Activated CD8-positive, alpha-beta T cell treated with anti-CD3 and anti-CD28 coated beads, Interleukin-2, amount 10 ng/mL, durations not matched to agents 7 days and 5 days (primary cell): ENCODE data around the gene LMAN1. TPM values are rescaled to one million over a fixed set of nuclear protein-coding genes. Genes with fewer than 3 reads are reported as not detected.

Experiments used
- ATAC-seq: fragments of 150-1000 bp; cut with Tn5 transposase; one replicate; pipeline ENCODE4 v1.10.0; 2021; ENCODE audit warnings: moderate library complexity
- CTCF ChIA-PET: fragments of 350-600 bp; sonication (Branson Sonifier 250); formaldehyde crosslinking; loops from one replicate; lab custom pipeline; 2021; ENCODE audit warnings: antibody characterized with exemption; lab: Charles Lee
- POLR2A ChIA-PET: fragments of 350-600 bp; sonication (Branson Sonifier 250); formaldehyde crosslinking; loops from one replicate; lab custom pipeline; 2021; ENCODE audit warnings: antibody characterized with exemption; lab: Charles Lee
- DNase-seq: peaks from one replicate; pipeline ENCODE4 v3.0.0-alpha.2; 2020
- H3K27ac Mint-ChIP-seq: one replicate; pipeline ENCODE4 v1.8.0; 2021; ENCODE audit warnings: mild to moderate bottlenecking, mixed read lengths
- H3K27me3 Mint-ChIP-seq: one replicate; pipeline ENCODE4 v1.8.0; 2021; ENCODE audit warnings: low read depth, mixed read lengths
- H3K36me3 Mint-ChIP-seq: one replicate; pipeline ENCODE4 v1.8.0; 2021; ENCODE audit warnings: low read depth, mixed read lengths
- H3K4me1 Mint-ChIP-seq: one replicate; pipeline ENCODE4 v1.8.0; 2021; ENCODE audit warnings: low read depth, mixed read lengths
- H3K4me3 Mint-ChIP-seq: one replicate; pipeline ENCODE4 v1.8.0; 2021; ENCODE audit warnings: mild to moderate bottlenecking, mixed read lengths
- H3K9me3 Mint-ChIP-seq: one replicate; pipeline ENCODE4 v1.8.0; 2022; ENCODE audit warnings: mixed read lengths; ENCODE audit not compliant: insufficient read depth
- total RNA-seq, 2 experiments: library from RNA; stranded (reverse); gene quantifications; one replicate each; pipeline ENCODE4 v1.2.3, GENCODE V29; 2021

Gene LMAN1
- total RNA-seq, 2 experiments from 2014 or later: 57.2 to 59.1 TPM

DNA sequence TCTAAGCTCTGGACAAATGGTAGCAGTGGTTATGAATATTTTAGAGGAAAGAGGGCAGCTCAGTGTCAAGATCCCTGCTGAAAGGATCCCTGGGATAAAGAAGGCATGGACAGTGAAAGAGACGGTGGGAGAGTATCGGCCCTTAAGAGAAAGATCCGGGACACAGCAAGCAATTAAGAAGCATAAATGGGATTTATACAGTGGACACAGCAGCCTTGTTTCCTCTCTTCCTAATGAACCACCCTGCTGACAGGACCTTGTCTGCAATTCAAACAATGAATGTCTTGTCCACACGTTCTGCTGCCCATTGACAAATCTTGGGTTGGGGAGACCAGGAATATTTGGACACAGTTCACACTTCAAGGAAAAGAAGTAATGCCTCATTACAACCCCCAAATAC is 57.1 kb downstream of the LMAN1 start:
- ChIA-PET POLR2A (no interaction called here), CTCF (interaction anchor here (1.2 to 5.3 kb wide), 3 partner anchors 53 to 101 kb away, joined by 4 to 38 read pairs (median 8); no protein-coding TSS in a partner anchor)
- Mint-ChIP-seq H3K4me1 (peaks cover 7% of the 10 kb centered on the region), H3K4me3 (no peak overlapping the region), H3K27me3 (peaks cover 21% of the 10 kb centered on the region), H3K27ac (no peak overlapping the region), H3K36me3 (no peaks in the 10 kb centered on the region), H3K9me3 (no peaks in the 10 kb centered on the region)
- no peak for DNase-seq
- ATAC-seq: no peak

DNA sequence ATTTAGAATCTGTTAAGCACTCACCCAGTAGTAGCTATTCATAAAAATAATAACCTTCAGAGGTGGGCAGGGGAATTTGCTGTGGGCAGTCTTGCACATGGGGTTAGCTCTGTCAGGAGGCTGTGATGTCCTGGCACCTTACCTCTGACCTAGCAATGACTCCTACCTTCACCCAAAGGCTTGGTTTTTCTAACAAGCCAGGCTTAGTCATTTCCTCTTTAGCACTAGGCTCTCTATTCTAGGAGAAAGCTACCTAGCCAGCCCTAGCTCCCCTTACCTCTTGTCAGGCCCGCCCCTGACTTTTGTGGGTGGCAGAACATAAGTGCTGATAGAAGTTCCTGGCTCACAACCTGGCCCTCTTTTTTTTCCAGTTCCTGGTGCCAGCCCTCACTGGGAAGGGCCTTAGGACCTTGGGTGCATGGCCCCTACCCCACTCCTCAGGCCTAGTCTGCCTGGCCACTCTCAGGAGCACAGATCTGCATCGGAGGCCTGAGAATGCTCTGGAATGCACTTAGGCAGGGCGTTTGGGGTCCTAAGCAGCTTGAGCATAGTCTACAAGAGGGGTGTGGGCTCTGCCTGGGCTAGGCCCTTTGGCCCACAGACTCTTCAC is 58.3 kb downstream of the LMAN1 start:
- H3K4me1 Mint-ChIP-seq: peaks cover 7% of the 10 kb centered on the region
- ChIA-PET CTCF (interaction anchor here (0.9 to 5.3 kb wide), 4 partner anchors 8 to 102 kb away, joined by 3 to 38 read pairs (median 4); no protein-coding TSS in a partner anchor), POLR2A (no interaction called here)
- H3K36me3 Mint-ChIP-seq: no peaks in the 10 kb centered on the region
- no peak overlapping the region for H3K4me3 Mint-ChIP-seq
- ATAC-seq (peak; percentile 44), DNase-seq (no peak)
- H3K27me3 Mint-ChIP-seq: peaks cover 17% of the 10 kb centered on the region
- H3K9me3 Mint-ChIP-seq: no peaks in the 10 kb centered on the region
- no peak overlapping the region for H3K27ac Mint-ChIP-seq

DNA sequence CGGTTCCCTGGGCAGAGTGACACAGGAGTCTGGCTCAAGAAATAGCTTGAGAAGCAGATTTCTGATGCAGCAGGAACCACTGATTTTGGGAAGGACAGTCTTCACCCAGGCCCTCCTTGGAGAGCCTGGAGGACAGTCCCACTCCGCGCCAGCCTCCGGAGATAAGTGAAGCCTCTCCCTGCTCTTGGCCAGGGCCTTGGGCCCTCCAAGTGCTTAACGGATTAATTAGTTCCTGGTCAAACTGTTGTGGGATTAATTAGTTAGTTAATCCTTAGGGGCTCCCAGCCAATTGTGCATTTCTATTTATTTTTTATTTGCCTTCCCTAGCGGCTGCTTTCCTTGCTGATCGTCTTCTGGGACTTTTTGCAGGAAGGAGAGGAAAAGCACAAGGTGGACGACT is 60.2 kb downstream of the LMAN1 start:
- Mint-ChIP-seq H3K27me3 (peaks cover 19% of the 10 kb centered on the region), H3K27ac (no peak overlapping the region), H3K4me1 (peaks cover 7% of the 10 kb centered on the region), H3K36me3 (no peaks in the 10 kb centered on the region), H3K4me3 (no peak overlapping the region), H3K9me3 (no peaks in the 10 kb centered on the region)
- ATAC-seq: no peak
- DNase-seq: no peak
- POLR2A ChIA-PET: no interaction called here
- CTCF ChIA-PET: interaction anchor here (1.0 kb wide), 1 partner anchor 103 kb away, joined by 3 read pairs; no protein-coding TSS in a partner anchor

DNA sequence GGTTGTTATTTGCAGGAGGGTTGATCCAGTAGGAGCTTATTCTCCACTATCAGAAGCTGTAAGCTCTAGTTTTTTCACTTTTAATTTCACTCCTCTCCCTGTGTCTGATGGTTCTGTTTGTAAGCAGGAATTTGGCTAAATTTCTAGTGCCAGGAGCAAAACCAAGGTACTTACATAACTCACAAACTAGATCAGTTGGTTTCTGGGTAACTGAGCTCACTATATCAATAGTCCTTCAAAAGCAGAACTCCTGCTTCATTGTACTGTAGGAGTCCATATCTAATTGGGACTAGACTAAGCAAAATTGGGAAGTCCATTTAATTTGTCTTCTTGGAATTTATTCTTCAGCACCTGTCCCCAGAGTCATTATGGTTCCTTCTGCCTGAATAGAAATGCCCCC is 65.7 kb downstream of the LMAN1 start:
- Mint-ChIP-seq H3K4me3 (no peak overlapping the region), H3K36me3 (no peaks in the 10 kb centered on the region), H3K27ac (no peak overlapping the region), H3K4me1 (no peaks in the 10 kb centered on the region), H3K27me3 (peaks cover 38% of the 10 kb centered on the region), H3K9me3 (no peaks in the 10 kb centered on the region)
- DNase-seq (no peak), ATAC-seq (no peak)
- CTCF ChIA-PET: interaction anchor here (1.2 to 1.6 kb wide), 2 partner anchors 15 to 109 kb away, joined by 3 to 4 read pairs; no protein-coding TSS in a partner anchor
- POLR2A ChIA-PET: no interaction called here

DNA sequence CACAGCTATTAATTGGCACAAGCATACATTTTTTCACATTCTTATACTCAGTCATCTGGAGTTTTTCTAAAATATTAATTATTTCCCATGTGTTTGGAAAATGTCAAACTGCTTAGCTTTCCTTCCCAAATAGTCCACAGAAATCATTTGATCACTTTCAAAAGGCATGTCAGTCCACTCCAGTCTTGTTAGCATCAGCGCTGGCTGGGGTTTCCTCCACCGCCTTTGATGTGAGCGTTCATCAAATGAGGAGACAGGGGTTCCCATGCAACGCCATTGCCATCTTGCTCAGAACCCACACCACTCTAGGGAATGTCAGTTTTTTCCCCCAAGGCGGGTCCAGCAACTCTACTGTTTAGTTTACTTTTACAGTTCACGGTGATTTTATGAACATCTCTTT is 72.7 kb downstream of the LMAN1 start:
- POLR2A ChIA-PET: no interaction called here
- Mint-ChIP-seq H3K4me1 (no peaks in the 10 kb centered on the region), H3K27ac (no peak overlapping the region), H3K9me3 (no peaks in the 10 kb centered on the region), H3K4me3 (no peak overlapping the region), H3K36me3 (no peaks in the 10 kb centered on the region), H3K27me3 (peaks cover 42% of the 10 kb centered on the region)
- ATAC-seq (no peak), DNase-seq (no peak)
- CTCF ChIA-PET: no interaction called here

DNA sequence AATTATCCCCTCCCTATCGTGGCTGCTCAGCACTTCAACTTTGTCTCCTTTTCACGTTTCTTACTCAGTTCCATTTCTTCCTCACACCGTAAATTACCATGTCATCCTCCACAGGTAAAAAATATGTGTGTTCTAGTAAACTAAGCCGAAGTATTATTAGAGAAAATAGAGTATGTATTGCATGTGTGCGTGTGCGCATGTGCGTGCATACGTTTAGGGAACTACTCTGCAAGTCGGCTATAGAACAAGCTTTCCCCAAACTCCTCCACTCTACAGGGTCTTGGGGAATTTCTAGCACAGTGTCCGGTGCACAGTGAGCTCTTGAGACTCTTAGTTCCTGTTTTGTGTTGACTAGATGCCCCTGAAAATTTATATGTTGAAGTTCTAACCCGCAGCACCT is 76.7 kb downstream of the LMAN1 start:
- Mint-ChIP-seq H3K4me3 (no peak overlapping the region), H3K36me3 (no peaks in the 10 kb centered on the region), H3K27me3 (peaks cover 42% of the 10 kb centered on the region), H3K27ac (no peak overlapping the region), H3K9me3 (no peaks in the 10 kb centered on the region), H3K4me1 (no peaks in the 10 kb centered on the region)
- ATAC-seq (no peak), DNase-seq (no peak)
- ChIA-PET CTCF (no interaction called here), POLR2A (no interaction called here)

DNA sequence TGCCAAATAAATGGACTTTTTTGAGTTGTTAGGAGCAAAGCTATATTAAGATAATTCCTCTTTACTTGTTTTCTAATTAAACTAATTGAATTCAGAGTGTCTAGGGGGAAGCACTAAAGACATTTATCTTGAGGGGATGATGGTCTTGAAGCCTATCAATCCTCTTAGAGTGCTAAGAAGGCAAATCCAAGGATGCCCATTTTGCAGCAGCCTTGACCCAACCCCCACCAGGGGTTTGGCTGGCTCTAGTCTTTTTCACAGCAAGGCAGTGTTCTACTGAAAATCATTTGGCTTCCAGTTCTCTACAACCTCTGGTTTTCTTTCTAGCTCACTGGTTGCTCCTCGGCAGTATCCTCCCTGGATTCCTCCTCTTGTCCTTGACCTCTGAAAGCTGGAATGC is 79.3 kb downstream of the LMAN1 start:
- no peaks in the 10 kb centered on the region for H3K36me3 Mint-ChIP-seq
- H3K9me3 Mint-ChIP-seq: no peaks in the 10 kb centered on the region
- POLR2A ChIA-PET: no interaction called here
- no peaks in the 10 kb centered on the region for H3K4me1 Mint-ChIP-seq
- H3K27ac Mint-ChIP-seq: no peak overlapping the region
- DNase-seq: no peak
- ATAC-seq: no peak
- CTCF ChIA-PET: interaction anchor here (0.8 to 1.9 kb wide), 3 partner anchors 123 to 512 kb away, joined by 3 to 8 read pairs (median 3); no protein-coding TSS in a partner anchor
- H3K4me3 Mint-ChIP-seq: no peak overlapping the region
- peaks cover 46% of the 10 kb centered on the region for H3K27me3 Mint-ChIP-seq

DNA sequence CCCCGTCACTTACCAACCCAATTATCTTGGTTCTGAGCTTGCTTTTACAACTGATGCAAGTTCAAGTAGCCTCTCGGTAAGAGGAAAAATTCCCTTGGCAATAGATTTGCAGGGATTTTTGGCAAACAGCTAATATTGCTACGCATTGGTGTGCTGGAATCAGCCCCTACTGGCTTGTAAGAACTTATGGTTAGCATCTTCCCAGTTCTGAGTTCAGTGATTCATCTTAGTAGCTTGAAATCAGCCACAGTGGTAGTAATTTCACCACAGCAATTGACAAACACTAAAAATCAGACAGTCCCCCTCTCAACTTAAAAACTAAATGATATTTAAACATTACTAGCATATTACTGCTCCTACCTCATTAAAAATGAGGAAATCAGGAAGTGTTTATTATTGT is 79.9 kb downstream of the LMAN1 start:
- DNase-seq: no peak
- Mint-ChIP-seq H3K27me3 (peaks cover 49% of the 10 kb centered on the region), H3K36me3 (no peaks in the 10 kb centered on the region), H3K4me3 (no peak overlapping the region), H3K4me1 (no peaks in the 10 kb centered on the region), H3K27ac (no peak overlapping the region), H3K9me3 (no peaks in the 10 kb centered on the region)
- ATAC-seq: no peak
- POLR2A ChIA-PET: no interaction called here
- CTCF ChIA-PET: interaction anchor here (0.8 to 1.9 kb wide), 3 partner anchors 123 to 511 kb away, joined by 3 to 8 read pairs (median 3); no protein-coding TSS in a partner anchor

DNA sequence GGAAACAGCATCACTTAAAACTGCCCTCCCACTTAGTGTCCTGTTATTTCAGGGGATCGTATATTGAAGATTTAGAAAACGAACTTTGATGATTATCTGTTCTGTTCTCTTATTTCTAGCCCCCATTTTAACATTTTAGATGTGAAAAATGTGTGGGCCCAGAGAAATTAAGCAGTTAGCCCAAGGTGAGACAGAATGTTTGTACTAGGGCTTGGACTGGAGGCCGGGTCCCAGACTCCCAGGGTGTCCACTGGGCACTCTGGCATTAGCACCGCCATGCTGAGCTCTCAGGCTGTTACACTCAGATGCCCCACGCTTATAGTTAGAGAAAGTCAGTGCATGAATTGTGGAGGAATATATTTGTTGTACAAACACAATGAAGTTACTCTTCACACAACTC is 80.3 kb downstream of the LMAN1 start:
- CTCF ChIA-PET: interaction anchor here (0.8 to 1.9 kb wide), 3 partner anchors 124 to 511 kb away, joined by 3 to 8 read pairs (median 3); no protein-coding TSS in a partner anchor

More for the DNA sequence above, 80.3 kb downstream of the LMAN1 start:
- Mint-ChIP-seq H3K27me3 (peaks cover 52% of the 10 kb centered on the region), H3K9me3 (no peaks in the 10 kb centered on the region), H3K36me3 (no peaks in the 10 kb centered on the region), H3K4me1 (peaks cover 2% of the 10 kb centered on the region), H3K27ac (no peak overlapping the region), H3K4me3 (no peak overlapping the region)
- ATAC-seq (no peak), DNase-seq (no peak)
- POLR2A ChIA-PET: no interaction called here

Other genes with a start within 250 kb of the LMAN1 start
- 10 to 100 TPM; 49.0 to 52.5 TPM for gene SEC11C, start 219.4 kb downstream of the LMAN1 start, total RNA-seq
- not detected for gene GRP, start 139.1 kb downstream of the LMAN1 start, total RNA-seq
- not detected for gene RAX, start 85.8 kb downstream of the LMAN1 start, total RNA-seq
- not detected for gene CPLX4, start 40.6 kb downstream of the LMAN1 start, total RNA-seq